ENCODE results near the gene GPAM. TPM values are rescaled to one million over a fixed set of nuclear protein-coding genes. Genes with fewer than 3 reads are reported as not detected.
"Not testable (repeated sequence)": the region's sequence is repeated elsewhere in the genome, so short reads cannot be mapped to it uniquely, and the experiment has no call there.

The GPAM gene
- total and polyA plus RNA-seq, 8 donors, result 1.2 to 14.0 (median 3.0) TPM

DNA sequence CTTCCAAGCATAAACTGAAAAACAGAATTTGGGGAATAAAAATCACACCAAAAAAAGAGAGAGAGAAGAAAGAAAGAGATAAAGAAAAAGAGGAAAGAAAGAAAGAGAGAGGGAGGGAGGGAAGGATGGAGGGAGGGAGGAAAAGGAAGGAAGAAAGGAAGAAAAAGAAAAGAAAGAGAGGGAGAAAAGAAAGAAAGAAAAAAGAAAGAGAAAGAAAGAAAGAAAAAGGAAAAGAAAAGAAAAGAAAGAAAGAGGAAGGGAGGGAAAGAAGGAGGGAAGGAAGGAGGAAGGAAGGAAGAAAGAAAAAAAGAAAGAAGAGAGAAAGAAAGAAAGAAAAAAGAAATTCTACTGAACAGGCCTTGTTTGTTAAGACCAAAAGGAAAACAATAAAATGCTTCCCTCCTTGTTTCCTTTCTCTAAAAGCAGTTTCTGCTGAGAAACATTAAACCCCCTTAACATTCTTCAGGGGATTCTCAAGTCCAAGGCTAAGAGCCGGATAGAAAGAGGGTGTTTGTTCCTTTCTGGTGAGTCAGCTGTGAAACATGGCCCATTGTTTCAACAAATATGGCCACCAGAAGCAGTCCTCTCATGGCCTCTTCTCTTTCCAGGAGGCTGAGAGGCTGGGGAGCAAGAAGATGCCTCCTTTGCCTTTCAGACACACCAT is 46.9 kb upstream of the GPAM start:
- H3K4me1 ChIP-seq, result peaks cover 0 to 7% (median 4%) of the 10 kb centered on the region in 4 donors
- H3K36me3 ChIP-seq, result no peaks in the 10 kb centered on the region
- no peak for DNase-seq
- no peak overlapping the region for H3K27ac ChIP-seq
- no peak for TF ChIP-seq POLR2A (IDR thresholded peaks at IDR 0.05)
- no peak for TF ChIP-seq EP300 (IDR thresholded peaks at IDR 0.05)
- TF ChIP-seq, protein P1, sequence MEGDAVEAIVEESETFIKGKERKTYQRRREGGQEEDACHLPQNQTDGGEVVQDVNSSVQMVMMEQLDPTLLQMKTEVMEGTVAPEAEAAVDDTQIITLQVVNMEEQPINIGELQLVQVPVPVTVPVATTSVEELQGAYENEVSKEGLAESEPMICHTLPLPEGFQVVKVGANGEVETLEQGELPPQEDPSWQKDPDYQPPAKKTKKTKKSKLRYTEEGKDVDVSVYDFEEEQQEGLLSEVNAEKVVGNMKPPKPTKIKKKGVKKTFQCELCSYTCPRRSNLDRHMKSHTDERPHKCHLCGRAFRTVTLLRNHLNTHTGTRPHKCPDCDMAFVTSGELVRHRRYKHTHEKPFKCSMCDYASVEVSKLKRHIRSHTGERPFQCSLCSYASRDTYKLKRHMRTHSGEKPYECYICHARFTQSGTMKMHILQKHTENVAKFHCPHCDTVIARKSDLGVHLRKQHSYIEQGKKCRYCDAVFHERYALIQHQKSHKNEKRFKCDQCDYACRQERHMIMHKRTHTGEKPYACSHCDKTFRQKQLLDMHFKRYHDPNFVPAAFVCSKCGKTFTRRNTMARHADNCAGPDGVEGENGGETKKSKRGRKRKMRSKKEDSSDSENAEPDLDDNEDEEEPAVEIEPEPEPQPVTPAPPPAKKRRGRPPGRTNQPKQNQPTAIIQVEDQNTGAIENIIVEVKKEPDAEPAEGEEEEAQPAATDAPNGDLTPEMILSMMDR (IDR thresholded peaks at IDR 0.05), result no peak
- TF ChIP-seq POLR2AphosphoS5 (IDR thresholded peaks at IDR 0.05), result no peak
- H3K4me3 ChIP-seq, result no peak overlapping the region
- WGBS, 5 donors, result 50 to 79% (median 56%) methylated on average over 1 of the region's 1 CpG
- no peaks in the 10 kb centered on the region for H3K27me3 ChIP-seq
- intact Hi-C loops (cut with DNase I; ENCODE audit: low total_unique reads), result no loop called here
- no peaks in the 10 kb centered on the region for H3K9me3 ChIP-seq

DNA sequence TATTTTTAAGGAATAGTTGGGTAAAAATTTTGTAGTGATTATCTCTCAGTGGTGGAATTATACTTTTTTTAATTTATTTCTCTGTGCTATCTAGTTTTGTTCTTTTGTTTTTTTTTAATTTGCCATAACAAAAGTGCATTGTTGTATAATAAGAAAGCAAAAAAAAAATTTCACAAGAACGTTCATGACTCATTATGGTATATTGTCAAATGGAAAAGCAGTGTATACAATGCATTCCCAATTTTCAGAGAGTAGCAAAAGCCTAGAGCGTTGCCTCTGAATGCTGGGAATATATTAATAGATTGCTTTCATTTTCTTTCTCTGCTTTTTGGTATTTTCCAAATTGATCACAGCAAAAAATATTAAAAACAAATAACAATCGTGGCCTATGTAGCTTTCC is 46.3 kb upstream of the GPAM start:
- intact Hi-C loops (cut with DNase I; ENCODE audit: low total_unique reads), result no loop called here
- no peaks in the 10 kb centered on the region for H3K27me3 ChIP-seq
- no peaks in the 10 kb centered on the region for H3K36me3 ChIP-seq
- 74 to 84% (median 81%) methylated on average over 3 of the region's 3 CpGs for WGBS, 5 donors
- H3K27ac ChIP-seq, result no peak overlapping the region
- H3K4me3 ChIP-seq, result no peak overlapping the region
- peaks cover 0 to 7% (median 4%) of the 10 kb centered on the region in 4 donors for H3K4me1 ChIP-seq
- no peak for DNase-seq
- H3K9me3 ChIP-seq, result no peaks in the 10 kb centered on the region
- no peak for TF ChIP-seq EP300 (IDR thresholded peaks at IDR 0.05)
- TF ChIP-seq, protein P1 (IDR thresholded peaks at IDR 0.05), result no peak
- TF ChIP-seq POLR2A (IDR thresholded peaks at IDR 0.05), result no peak
- TF ChIP-seq POLR2AphosphoS5 (IDR thresholded peaks at IDR 0.05), result no peak

DNA sequence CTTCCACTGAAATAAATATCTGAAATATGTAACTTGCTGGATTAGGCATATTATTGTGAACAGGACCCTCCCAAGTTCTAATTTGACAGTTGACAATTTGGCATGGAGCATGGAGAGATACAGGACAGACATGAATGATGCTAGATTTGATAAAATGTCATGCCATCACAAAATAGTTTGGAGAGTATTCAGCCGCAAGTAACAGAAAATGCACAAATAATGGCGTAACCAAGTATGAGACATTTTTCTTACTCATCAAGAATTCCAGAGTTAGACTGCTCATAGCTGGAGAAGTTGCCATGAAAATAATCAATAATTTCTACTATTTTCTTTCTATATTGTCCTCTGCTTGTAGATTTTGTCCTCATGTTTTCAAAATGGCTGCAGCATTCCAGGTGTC is 45.5 kb upstream of the GPAM start:
- peaks cover 0 to 7% (median 4%) of the 10 kb centered on the region in 4 donors for H3K4me1 ChIP-seq
- no peaks in the 10 kb centered on the region for H3K27me3 ChIP-seq
- no peak for DNase-seq
- H3K36me3 ChIP-seq, result no peaks in the 10 kb centered on the region
- WGBS, 5 donors, result 94 to 100% (median 97%) methylated on average over 2 of the region's 2 CpGs
- no peaks in the 10 kb centered on the region for H3K9me3 ChIP-seq
- TF ChIP-seq POLR2AphosphoS5 (IDR thresholded peaks at IDR 0.05) (no peak), EP300 (IDR thresholded peaks at IDR 0.05) (no peak), POLR2A (IDR thresholded peaks at IDR 0.05) (no peak)
- TF ChIP-seq, protein P1 (IDR thresholded peaks at IDR 0.05), result no peak
- H3K4me3 ChIP-seq, result no peak overlapping the region
- intact Hi-C loops (cut with DNase I; ENCODE audit: low total_unique reads), result no loop called here
- H3K27ac ChIP-seq, result no peak overlapping the region

DNA sequence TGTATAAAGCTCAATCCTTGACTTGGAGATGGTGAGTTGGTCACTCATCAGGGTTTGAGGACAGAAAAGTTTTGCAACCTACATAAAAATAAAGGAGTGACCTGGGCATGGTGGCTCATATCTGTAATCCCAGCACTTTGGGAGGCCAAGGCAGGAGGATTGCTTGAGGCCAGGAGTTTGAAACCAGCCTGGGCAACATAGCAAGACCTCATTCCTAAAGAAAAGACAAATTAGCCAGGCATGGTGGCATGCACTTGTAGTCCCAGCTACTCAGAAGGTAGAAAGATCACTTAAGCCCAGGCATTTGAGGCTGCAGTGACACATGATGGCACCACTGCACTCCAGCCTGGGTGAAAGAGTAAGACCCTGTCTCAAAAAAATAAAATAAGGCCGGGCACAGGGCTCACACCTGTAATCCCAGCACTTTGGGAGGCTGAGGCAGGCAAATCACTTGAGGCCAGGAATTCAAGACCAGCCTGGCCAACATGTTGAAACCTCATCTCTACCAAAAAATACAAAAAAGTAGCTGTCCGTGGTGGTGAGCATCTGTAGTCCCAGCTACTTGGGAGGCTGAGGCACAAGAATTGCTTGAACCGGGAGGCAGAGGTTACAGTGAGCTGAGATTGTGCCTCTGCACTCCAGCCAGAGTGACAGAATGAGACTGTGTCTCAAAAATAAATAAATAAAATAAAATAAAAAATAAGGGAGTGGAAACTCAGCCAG is 45.0 kb upstream of the GPAM start:
- intact Hi-C loops (cut with DNase I; ENCODE audit: low total_unique reads); H3K36me3 ChIP-seq; H3K27me3 ChIP-seq; DNase-seq; H3K4me1 ChIP-seq; H3K9me3 ChIP-seq; H3K27ac ChIP-seq; H3K4me3 ChIP-seq: not testable (repeated sequence)
- WGBS, 5 donors, result 87 to 97% (median 90%) methylated on average over 3 of the region's 3 CpGs
